ENCODE measurements around the gene C6orf52. TPM values are rescaled to one million over a fixed set of nuclear protein-coding genes. Genes with fewer than 3 reads are reported as not detected.

Gene C6orf52
- total RNA-seq, 1 experiment from 2014 or later, result 3.9 TPM

DNA sequence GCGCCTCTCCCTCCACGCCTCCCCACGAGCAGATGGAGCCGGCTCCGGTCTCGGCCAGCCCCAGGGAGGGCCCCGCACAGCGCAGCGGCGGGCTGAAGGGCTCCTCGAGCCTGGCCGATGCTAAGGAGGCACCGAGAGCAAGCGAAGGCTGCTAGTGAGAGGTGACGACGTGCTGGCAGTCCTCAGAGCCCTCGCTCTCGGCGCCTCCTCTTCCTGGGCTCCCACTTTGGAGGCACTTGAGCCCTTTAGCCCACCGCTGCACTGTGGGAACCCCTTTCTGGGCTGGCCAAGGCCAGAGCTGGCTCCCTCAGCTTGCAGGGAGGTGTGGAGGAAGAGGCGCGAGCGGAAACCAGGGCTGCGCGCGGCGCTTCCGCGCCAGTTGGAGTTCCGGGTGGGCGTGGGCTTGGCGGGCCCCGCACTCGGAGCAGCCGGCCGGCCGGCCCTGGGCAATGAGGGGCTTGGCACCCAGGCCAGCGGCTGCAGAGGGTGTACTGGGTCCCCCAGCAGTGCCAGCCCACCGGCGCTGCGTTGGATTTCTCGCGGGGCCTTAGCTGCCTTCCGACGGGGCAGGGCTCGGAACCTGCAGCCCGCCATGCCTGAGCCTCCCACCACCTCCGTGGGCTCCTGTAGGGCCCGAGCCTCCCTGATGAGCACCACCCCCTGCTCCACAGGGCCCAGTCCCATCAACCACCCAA lies 26.0 kb upstream of the C6orf52 start:
- Histone ChIP-seq H3K36me3 (ENCODE audit: control insufficient read depth in 1 of 2, insufficient read depth in 2 of 2, low read length in 2 of 2) (no peaks in the 10 kb centered on the region), H3K4me2 (ENCODE audit: low read length) (no peak overlapping the region), H3K79me2 (ENCODE audit: insufficient read depth, low read length) (peaks cover 12% of the 10 kb centered on the region), H3K27me3 (ENCODE audit: insufficient read depth, low read length) (no peaks in the 10 kb centered on the region), H3K27ac (ENCODE audit: low read depth, low read length) (no peak overlapping the region; the same call in 1 of the 2 replicates), H3K9ac (ENCODE audit: low read length) (no peak overlapping the region), H4K20me1 (ENCODE audit: insufficient read depth) (no peaks in the 10 kb centered on the region), H3K4me1 (ENCODE audit: control insufficient read depth in 1 of 2, insufficient read depth in 2 of 2, low read length in 2 of 2) (peaks cover 12 to 21% of the 10 kb centered on the region in 2 experiments; a peak in 3 of 4 replicates), H3K9me2 (ENCODE audit: insufficient read depth) (no peaks in the 10 kb centered on the region), H3K4me3 (replicated peaks in 1 of 2; ENCODE audit: low read depth in 1 of 2, low read length in 2 of 2) (no peak overlapping the region), H3K9me3 (ENCODE audit: control insufficient read depth in 1 of 2, insufficient read depth in 1 of 2, low read depth in 1 of 2, low read length in 2 of 2) (peaks cover 0 to 10% of the 10 kb centered on the region in 2 experiments; a peak in 1 of 4 replicates), H2AFZ (ENCODE audit: low read depth, low read length, poor library complexity, severe bottlenecking) (no peak overlapping the region)
- ChIA-PET POLR2A (no interaction called here), CTCF (interaction anchor here (1.1 kb wide), 1 partner anchor 210 kb away, joined by 3 read pairs; no protein-coding TSS in a partner anchor), RAD21 (ENCODE audit: low non-redundant PET in 1 of 2, low total read pairs in 2 of 2, uncharacterized antibody in 2 of 2, unreplicated experiment in 2 of 2) (no interaction called here)
- BruUV-seq (replicated peaks), result no TSS peak
- ATAC-seq (no peak), DNase-seq (ENCODE audit: low read depth, low spot score) (no peak)
- TF ChIP-seq CBX3 (IDR thresholded peaks at IDR 0.05; ENCODE audit: low read depth), result no peak
- TF ChIP-seq EZH2phosphoT487 (IDR thresholded peaks at IDR 0.05; ENCODE audit: borderline replicate concordance), result no peak
- TF ChIP-seq, protein P1, sequence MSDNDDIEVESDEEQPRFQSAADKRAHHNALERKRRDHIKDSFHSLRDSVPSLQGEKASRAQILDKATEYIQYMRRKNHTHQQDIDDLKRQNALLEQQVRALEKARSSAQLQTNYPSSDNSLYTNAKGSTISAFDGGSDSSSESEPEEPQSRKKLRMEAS (IDR thresholded peaks at IDR 0.05), result no peak
- TF ChIP-seq CEBPB (IDR thresholded peaks at IDR 0.05; ENCODE audit: low read depth), result no peak
- TF ChIP-seq, protein P2, sequence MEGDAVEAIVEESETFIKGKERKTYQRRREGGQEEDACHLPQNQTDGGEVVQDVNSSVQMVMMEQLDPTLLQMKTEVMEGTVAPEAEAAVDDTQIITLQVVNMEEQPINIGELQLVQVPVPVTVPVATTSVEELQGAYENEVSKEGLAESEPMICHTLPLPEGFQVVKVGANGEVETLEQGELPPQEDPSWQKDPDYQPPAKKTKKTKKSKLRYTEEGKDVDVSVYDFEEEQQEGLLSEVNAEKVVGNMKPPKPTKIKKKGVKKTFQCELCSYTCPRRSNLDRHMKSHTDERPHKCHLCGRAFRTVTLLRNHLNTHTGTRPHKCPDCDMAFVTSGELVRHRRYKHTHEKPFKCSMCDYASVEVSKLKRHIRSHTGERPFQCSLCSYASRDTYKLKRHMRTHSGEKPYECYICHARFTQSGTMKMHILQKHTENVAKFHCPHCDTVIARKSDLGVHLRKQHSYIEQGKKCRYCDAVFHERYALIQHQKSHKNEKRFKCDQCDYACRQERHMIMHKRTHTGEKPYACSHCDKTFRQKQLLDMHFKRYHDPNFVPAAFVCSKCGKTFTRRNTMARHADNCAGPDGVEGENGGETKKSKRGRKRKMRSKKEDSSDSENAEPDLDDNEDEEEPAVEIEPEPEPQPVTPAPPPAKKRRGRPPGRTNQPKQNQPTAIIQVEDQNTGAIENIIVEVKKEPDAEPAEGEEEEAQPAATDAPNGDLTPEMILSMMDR (IDR thresholded peaks at IDR 0.05 in 2 of 3, conservative IDR thresholded peaks at IDR 0.05 in 1 of 3; ENCODE audit: borderline replicate concordance in 1 of 3, insufficient read depth in 1 of 3, low read depth in 2 of 3, low read length in 2 of 3), result no peak
- TF ChIP-seq ZNF274 (IDR thresholded peaks at IDR 0.05; ENCODE audit: low read depth, low read length), result no peak
- no peak for TF ChIP-seq EGR1 (IDR thresholded peaks at IDR 0.05; ENCODE audit: low read depth)
- TF ChIP-seq SP1 (IDR thresholded peaks at IDR 0.05; ENCODE audit: low read depth), result no peak
- no peak for TF ChIP-seq SIN3A (IDR thresholded peaks at IDR 0.05; ENCODE audit: low read depth)
- no peak for TF ChIP-seq TCF7L2 (IDR thresholded peaks at IDR 0.05; ENCODE audit: borderline replicate concordance, extremely low read depth, insufficient read depth, insufficient read length)
- no peak for TF ChIP-seq ZFX (IDR thresholded peaks at IDR 0.05)
- no peak for TF ChIP-seq EZH2 (IDR thresholded peaks at IDR 0.05)
- no peak for TF ChIP-seq JUND (IDR thresholded peaks at IDR 0.05)
- intact Hi-C loops (cut with micrococcal nuclease), result no loop called here

Data from HCT116 (cell line).